Hematopoietic multipotent progenitor cell treated with erythropoietin and hydrocortisone succinate and interleukin-3 and kit ligand, for 17 days (in vitro differentiated cells): ENCODE measurements around the gene GPR146.
"Not testable (repeated sequence)": the region's sequence is repeated elsewhere in the genome, so short reads cannot be mapped to it uniquely, and the experiment has no call there.

Experiments used
- DNase-seq: peaks from one replicate; pipeline ENCODE4 v3.0.0-alpha.2; 2015; ENCODE audit warnings: low spot score

GPR146 gene

GRCh38 chr7:1025743-1026581 is 18.4 kb upstream of the GPR146 start:
- no peak for DNase-seq

DNA sequence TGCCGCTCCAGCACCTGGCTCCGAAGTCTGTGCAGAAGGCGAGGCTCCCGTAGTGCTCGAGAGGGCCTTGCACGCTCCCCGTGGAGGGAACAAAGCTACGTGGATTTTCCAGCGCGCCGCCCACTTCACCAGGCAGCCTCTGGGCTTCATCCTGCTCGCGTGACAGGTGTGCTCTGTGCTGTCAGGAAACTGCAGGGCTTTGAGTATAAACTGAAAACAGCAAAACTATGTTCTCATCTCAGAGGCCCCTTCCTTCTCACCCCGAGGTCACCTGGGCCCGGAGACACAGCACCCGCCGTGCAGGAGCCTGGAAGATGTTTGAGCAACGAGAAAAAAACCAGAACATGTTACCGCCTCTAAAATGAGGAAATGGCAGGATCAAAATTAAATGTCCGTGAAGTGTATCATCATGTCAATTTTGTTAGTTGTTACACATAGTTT is 17.6 kb upstream of the GPR146 start:
- DNase-seq = no peak

- DNase-seq = peak; percentile 16
These were observed 16.9 kb upstream of the GPR146 start for GRCh38 chr7:1027242-1028043.

- peak; percentile 89 for DNase-seq
These were observed 16.1 kb upstream of the GPR146 start for GRCh38 chr7:1028044-1028770.

DNA sequence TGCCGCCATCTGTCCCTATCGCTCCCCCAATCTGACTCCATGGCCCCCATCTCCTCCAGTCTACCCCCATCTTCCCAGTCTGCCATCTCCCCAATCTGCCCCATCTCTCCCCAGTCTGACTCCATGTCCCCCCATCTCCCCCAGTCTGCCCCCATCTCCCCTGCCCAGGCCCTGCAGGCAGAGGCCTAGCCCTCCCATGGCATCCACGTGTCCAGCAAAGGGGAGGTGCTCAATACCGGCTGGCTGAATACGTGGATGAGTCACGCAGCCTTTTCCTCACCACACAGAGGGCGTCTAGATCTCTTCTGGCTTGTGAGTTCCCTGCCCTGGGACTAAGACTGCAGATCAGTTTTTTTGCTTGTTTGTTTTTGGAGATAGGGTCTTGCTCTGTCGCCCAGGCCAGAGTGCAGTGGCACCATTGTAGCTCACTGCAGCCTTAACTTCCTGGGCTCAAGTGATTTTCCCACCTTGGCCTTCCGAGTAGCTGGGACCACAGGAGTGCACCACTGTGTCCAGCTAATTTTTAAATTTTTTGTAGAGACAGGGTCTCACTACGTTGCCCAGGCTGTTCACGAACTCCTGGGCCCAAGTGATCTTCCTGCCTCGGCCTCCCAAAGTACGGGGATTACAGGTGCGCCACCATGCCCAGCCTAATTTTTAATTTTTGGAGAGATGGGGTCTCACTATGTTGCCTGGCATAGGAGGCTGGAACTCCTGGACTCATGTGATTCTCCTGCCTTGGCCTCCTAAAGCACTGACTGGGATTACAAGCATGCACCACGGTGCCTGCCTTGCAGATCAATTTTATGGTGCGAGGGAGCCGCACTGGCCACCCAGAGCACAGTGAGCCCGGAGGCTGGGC is 15.3 kb upstream of the GPR146 start:
- DNase-seq = peak; percentile 86

GRCh38 chr7:1029637-1030443 is 14.5 kb upstream of the GPR146 start:
- DNase-seq = no peak

DNA sequence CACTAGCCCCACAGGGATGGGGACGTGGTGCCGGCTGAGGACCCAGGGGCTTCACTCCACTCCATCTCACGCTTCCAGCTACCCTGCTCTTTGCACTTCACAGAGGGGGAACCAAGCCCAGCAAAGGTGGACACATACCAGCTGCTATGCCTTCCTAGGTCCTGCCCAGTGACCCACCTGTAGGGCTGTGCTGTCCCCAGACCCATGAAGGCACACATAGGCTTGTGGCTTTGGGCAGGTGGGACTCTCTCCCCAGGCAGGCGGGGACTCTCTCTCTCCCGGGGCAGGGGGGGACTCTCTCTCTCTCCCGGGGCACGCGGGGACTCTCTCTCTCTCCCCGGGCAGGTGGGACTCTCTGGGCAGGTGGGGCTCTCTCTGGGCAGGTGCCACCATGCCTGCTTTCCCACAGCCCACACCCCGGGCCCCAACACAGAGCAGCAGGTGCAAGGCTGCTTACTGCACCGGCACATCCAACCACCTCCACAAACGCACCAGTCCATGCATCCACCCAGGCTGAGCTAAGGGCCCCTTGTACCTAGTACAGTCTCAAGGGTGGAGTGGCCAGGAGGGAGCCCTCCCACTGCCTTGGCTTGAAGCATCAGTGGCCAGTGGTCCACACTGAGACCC is 13.8 kb upstream of the GPR146 start:
- no peak for DNase-seq

GRCh38 chr7:1031716-1032455 is 12.5 kb upstream of the GPR146 start:
- DNase-seq = no peak

GRCh38 chr7:1032536-1033181 is 11.7 kb upstream of the GPR146 start:
- DNase-seq = no peak

DNA sequence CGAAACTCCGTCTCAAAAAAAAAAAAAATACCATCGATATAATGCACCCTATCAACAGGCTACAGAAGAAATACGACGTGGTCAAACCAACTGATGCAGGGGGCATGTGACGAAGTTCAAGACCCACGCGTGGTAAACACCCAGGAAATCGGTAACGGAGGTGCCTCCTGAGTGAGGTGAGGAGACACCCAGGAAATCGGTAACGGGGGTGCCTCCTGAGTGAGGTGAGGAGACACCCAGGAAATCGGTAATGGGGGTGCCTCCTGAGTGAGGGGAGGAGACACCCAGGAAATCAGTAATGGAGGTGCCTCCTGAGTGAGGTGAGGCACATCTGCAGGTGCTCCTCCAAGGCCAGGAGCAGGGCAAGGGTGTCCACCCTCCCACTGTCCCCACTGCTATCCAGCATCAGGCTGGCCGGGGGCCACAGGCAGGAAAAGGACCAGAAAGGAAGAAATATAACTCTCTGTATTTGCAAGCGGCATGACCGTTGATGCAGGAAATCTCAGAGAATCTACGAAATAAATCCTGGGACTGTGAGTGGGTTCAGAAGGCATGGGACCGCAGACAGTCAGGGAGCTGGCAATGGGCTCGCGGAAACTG is 10.7 kb upstream of the GPR146 start:
- no peak for DNase-seq

- not testable (repeated sequence) for DNase-seq
These were observed 9.6 kb upstream of the GPR146 start for GRCh38 chr7:1034769-1035168.

GRCh38 chr7:1036164-1036928 is 8.0 kb upstream of the GPR146 start:
- DNase-seq = not testable (repeated sequence)

DNA sequence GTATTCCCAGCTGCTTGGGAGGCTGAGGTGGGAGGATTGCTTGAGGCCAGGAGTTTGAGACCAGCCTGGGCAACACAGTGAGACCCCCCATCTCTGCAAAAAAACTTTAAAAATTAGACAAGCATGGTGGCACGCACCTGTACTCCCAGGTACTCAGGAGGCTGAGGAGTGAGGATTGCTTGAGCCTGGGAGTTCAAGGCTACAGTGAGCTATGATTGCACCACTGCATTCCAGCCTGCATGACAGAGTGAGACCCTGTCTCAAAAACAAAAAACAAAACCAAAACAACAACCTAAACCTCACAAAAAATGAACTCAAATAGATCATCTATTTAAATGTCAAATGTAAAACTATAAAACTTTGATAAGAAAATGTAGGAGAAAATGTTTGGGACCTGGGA is 4.1 kb upstream of the GPR146 start:
- DNase-seq = not testable (repeated sequence)

GRCh38 chr7:1040790-1041189 is 3.6 kb upstream of the GPR146 start:
- DNase-seq = no peak

DNA sequence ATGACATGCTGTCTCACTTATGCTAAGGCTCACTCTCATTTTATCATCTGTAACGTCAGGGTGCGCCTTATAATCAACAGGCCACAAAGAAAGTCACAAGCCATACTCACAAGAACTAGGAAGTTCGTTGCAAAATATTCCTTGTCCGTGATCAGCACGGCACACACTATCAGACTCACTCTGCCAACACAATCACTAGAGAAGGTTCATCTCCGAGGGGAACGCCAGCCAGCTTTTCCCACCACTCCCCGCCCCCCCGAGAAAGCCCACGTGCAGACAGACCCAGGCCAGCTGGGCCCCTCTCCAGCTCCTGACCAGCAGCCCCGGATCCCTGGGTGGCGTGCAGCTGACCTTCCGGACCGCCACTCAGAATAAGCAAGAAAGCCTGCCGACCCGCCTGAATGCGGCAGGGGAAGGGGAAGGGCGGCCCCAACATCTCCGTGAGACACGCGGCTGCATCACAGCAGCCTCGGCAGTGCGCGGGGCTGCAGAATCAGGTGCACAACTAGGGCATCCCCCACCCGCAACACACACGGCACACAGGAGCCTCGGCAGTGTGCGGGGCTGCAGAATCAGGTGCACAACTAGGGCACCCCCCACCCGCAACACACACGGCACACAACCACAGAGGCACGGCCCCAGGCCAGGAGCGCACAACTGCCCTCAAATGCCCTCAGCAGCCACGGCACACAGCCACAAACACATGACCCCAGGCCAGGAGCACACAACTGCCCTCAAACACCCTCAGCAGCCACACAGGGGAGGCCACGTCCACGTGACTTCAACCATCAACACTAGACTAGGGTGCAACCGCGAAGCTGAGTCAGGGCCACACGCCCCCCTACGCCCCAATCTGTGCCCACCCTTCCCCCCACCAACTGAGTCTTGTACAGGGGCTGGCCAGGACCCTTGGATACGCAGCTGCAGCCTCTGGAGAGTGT is 2.5 kb upstream of the GPR146 start:
- DNase-seq = no peak

DNA sequence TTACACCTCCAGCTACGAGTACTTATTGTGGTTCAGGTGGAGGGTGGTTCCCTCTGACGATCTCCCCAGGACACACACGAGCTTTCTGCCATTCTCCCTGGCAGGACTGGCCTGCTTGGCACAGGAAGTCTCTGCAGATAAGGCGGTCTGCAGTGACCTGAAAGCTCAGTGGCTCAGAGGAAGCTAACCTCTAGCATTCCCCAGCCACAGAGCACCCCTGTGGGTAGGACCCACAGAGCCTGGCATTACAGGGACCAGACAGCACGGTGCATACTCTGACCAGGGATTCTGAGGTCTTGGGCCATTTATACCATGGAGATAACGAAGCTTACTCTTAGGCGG is 1.9 kb upstream of the GPR146 start:
- DNase-seq = peak; percentile 76
